D721Med (cell line): Measurements from ENCODE around the gene FKBP4.

Source experiments
- DNase-seq: peaks from one replicate; pipeline ENCODE4 v3.0.0; 2011; ENCODE audit warnings: low spot score; ENCODE audit not compliant: insufficient read length
- FAIRE-seq: peaks from 2 replicates; lab custom pipeline; 2011; peaks lifted over from hg19 to GRCh38; lab: Jason Lieb, UNC
- CTCF ChIP-seq: IDR thresholded peaks from 2 replicates; pipeline ENCODE4 v1.5.1; 2012; ENCODE audit warnings: mild to moderate bottlenecking, control low read depth; ENCODE audit not compliant: insufficient read depth; ENCODE audit errors: missing control alignments

FKBP4 gene

GRCh38 chr12:2779281-2779680 is 15.5 kb upstream of the FKBP4 start:
- no peak for TF ChIP-seq CTCF
- FAIRE-seq (no peak), DNase-seq (no peak)

GRCh38 chr12:2783936-2784600 is 10.7 kb upstream of the FKBP4 start:
- FAIRE-seq (peak; percentile 11), DNase-seq (peak; percentile 50)

DNA sequence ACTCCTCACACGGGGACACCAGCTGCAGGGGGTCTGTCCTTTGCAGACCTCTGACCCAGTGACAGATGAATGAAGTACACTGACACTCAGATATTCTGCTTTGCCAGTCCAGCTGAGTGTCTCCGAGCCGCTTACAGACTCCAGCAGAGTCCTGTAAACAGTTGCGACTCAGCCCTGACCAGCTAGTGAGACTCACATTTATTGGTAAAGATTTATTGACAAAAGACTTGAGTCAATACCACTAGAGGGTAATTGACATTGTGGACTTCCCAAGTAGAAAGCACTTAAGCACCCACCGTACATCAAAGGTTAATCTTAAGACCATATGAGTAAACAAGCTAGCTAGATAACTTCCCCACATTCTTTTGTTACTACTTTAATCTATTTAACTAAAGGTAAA is 9.8 kb upstream of the FKBP4 start:
- no peak for FAIRE-seq
- TF ChIP-seq CTCF = no peak
- no peak for DNase-seq

More at GRCh38 chr12:2783936-2784600, 10.7 kb upstream of the FKBP4 start:
- peak; percentile 91 for TF ChIP-seq CTCF

DNA sequence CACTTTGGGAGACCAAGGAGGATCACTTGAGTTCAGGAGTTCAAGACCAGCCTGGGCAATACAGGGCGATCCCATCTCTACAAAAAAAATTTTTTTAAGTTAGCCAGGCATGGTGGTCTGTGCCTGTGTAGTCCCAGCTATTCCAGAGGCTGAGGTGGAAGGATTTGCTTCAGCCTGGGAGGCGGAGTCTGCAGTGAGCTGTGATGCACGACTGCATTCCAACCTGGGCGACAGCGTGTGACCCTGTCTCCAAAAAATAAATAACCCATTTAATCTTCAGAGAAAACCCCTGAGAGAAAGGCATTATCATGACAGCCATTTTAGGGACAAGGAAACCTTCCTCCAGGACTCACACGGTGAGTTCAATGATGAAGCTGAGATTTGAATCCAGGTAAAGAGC is 3.7 kb upstream of the FKBP4 start:
- TF ChIP-seq CTCF = no peak
- FAIRE-seq = no peak
- DNase-seq = no peak

- TF ChIP-seq CTCF = no peak
- DNase-seq (no peak), FAIRE-seq (no peak)
Measured at GRCh38 chr12:2792671-2793500, 1.9 kb upstream of the FKBP4 start.

DNA sequence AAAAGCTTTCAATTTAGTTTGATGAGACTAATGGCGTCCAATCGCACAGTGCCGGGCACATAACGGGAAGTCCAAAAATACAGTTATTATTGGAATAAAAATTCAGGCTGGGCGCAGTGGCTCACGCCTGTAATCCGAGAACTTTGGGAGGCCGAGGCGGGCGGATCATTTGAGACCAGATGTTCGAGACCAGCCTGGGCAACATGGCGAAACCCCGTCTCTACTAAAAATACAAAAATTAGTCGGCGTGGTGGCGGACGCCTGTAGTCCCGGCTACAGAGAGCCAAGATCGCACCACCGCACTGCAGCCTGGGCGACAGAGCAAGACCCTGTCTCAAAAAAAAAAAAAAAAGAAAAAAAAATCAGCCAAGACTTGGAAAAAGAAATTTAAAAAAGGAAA is 1.2 kb upstream of the FKBP4 start:
- no peak for TF ChIP-seq CTCF
- no peak for FAIRE-seq
- DNase-seq = no peak

DNA sequence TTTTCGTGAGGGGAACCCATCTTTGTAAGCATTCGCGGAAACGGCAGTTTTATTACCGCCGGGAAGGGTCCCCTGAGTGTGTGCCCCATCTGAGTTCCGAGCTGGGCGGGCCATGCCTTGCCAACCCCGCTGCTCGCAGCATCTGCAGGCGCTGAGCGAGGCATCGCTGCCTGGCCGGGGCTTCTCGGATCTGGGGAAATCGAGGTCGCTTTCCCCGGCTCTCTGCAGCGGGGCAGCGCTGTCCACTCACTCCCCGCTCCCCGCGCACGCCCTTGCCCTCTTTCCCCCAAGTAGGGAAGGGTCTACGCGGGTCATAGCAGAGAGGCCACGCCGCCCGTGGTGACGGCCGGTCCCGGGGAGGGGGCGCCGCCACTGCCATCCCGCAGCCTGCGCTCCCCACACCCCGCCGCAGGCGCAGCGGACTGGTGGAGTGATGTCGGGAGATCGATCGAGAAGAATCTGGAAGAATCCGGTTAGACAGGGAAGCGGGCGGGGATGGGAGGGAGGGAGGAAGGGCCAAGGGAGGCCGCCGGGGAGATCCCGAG is 507 bp upstream of the FKBP4 start:
- no peak for TF ChIP-seq CTCF
- FAIRE-seq (no peak), DNase-seq (peak; percentile 43)
